WTC11 (cell line): ENCODE measurements around the gene TECR. TPM values are rescaled to one million over a fixed set of nuclear protein-coding genes. Genes with fewer than 3 reads are reported as not detected.

ENCODE experiments used
- AR ChIP-seq: fragments of 250-450 bp; sonication (Bioruptor Pico); IDR thresholded peaks from 2 replicates; pipeline ENCODE4 v1.9.0; 2021; ENCODE audit warnings: mild to moderate bottlenecking
- ATF1 ChIP-seq: sonication (generic); formaldehyde crosslinking; IDR thresholded peaks from 2 replicates; pipeline ENCODE4 v1.8.1; 2023; ENCODE audit warnings: mild to moderate bottlenecking, moderate library complexity, missing genetic modification reagents
- CREM ChIP-seq: sonication (generic); formaldehyde crosslinking; IDR thresholded peaks from 2 replicates; pipeline ENCODE4 v1.8.1; 2022; ENCODE audit warnings: mild to moderate bottlenecking, missing genetic modification reagents, moderate library complexity
- E2F4 ChIP-seq: sonication (generic); formaldehyde crosslinking; IDR thresholded peaks from 2 replicates; pipeline ENCODE4 v1.8.1; 2022; ENCODE audit warnings: low read depth, mild to moderate bottlenecking, moderate library complexity, missing genetic modification reagents, borderline replicate concordance
- EMX1 ChIP-seq: fragments of 250-450 bp; sonication (Bioruptor Pico); IDR thresholded peaks from 2 replicates; pipeline ENCODE4 v1.8.0; 2021; ENCODE audit warnings: mild to moderate bottlenecking
- FOXJ3 ChIP-seq: sonication (generic); formaldehyde crosslinking; IDR thresholded peaks from 2 replicates; pipeline ENCODE4 v1.9.0; 2021; ENCODE audit warnings: missing genetic modification reagents, mild to moderate bottlenecking, borderline replicate concordance
- FOXK1 ChIP-seq: sonication (generic); formaldehyde crosslinking; IDR thresholded peaks from 2 replicates; pipeline ENCODE4 v1.8.0; 2022; ENCODE audit warnings: mild to moderate bottlenecking, moderate library complexity, missing genetic modification reagents
- GRHL2 ChIP-seq: fragments of 250-450 bp; sonication (Bioruptor Pico); IDR thresholded peaks from 2 replicates; pipeline ENCODE4 v1.8.0; 2022; ENCODE audit warnings: mild to moderate bottlenecking, moderate library complexity; ENCODE audit not compliant: insufficient replicate concordance, severe bottlenecking
- HMGA2 ChIP-seq: fragments of 250-450 bp; sonication (Bioruptor Pico); IDR thresholded peaks from 2 replicates; pipeline ENCODE4 v1.4.0; 2021; ENCODE audit warnings: mild to moderate bottlenecking, moderate library complexity
- MAX ChIP-seq: sonication (generic); formaldehyde crosslinking; IDR thresholded peaks from 2 replicates; pipeline ENCODE4 v1.8.0; 2022; ENCODE audit warnings: mild to moderate bottlenecking, missing genetic modification reagents
- MYBL2 ChIP-seq: sonication (generic); formaldehyde crosslinking; IDR thresholded peaks from 2 replicates; pipeline ENCODE4 v1.8.1; 2023; ENCODE audit warnings: mild to moderate bottlenecking, moderate library complexity, missing genetic modification reagents
- NFATC4 ChIP-seq: fragments of 250-450 bp; sonication (Bioruptor Pico); IDR thresholded peaks from 2 replicates; pipeline ENCODE4 v1.9.0; 2021; ENCODE audit warnings: mild to moderate bottlenecking
- NR3C1 ChIP-seq: sonication (generic); formaldehyde crosslinking; conservative IDR thresholded peaks from 2 replicates; pipeline ENCODE4 v1.8.1; 2023; ENCODE audit warnings: low read depth, mild to moderate bottlenecking, missing genetic modification reagents
- PREB ChIP-seq: sonication (generic); formaldehyde crosslinking; IDR thresholded peaks from 2 replicates; pipeline ENCODE4 v1.8.1; 2022; ENCODE audit warnings: mild to moderate bottlenecking, missing genetic modification reagents, moderate library complexity, borderline replicate concordance
- SOX15 ChIP-seq: fragments of 250-450 bp; sonication (Bioruptor Pico); IDR thresholded peaks from 2 replicates; pipeline ENCODE4 v1.9.0; 2021; ENCODE audit warnings: mild to moderate bottlenecking
- SP1 ChIP-seq: sonication (generic); formaldehyde crosslinking; conservative IDR thresholded peaks from 2 replicates; pipeline ENCODE4 v1.8.1; 2022; ENCODE audit warnings: missing genetic modification reagents
- STAT6 ChIP-seq: sonication (generic); formaldehyde crosslinking; conservative IDR thresholded peaks from 2 replicates; pipeline ENCODE4 v1.8.1; 2023; ENCODE audit warnings: mild to moderate bottlenecking, low read depth, missing genetic modification reagents, moderate library complexity
- TEAD1 ChIP-seq: sonication (generic); formaldehyde crosslinking; IDR thresholded peaks from 2 replicates; pipeline ENCODE4 v1.8.0; 2022; ENCODE audit warnings: mild to moderate bottlenecking, missing genetic modification reagents
- TEAD4 ChIP-seq: sonication (generic); formaldehyde crosslinking; IDR thresholded peaks from 2 replicates; pipeline ENCODE4 v1.8.0; 2022; ENCODE audit warnings: mild to moderate bottlenecking, missing genetic modification reagents
- ZBTB43 ChIP-seq: sonication (generic); formaldehyde crosslinking; IDR thresholded peaks from 2 replicates; pipeline ENCODE4 v1.8.1; 2023; ENCODE audit warnings: mild to moderate bottlenecking, missing genetic modification reagents
- ZNF121 ChIP-seq: sonication (generic); formaldehyde crosslinking; IDR thresholded peaks from 2 replicates; pipeline ENCODE4 v1.8.0; 2023; ENCODE audit warnings: missing genetic modification reagents
- ZNF263 ChIP-seq: sonication (generic); formaldehyde crosslinking; IDR thresholded peaks from 2 replicates; pipeline ENCODE4 v1.8.1; 2022; ENCODE audit warnings: low read depth, mild to moderate bottlenecking, moderate library complexity, missing genetic modification reagents
- ZNF281 ChIP-seq: sonication (generic); formaldehyde crosslinking; IDR thresholded peaks from 2 replicates; pipeline ENCODE4 v1.8.0; 2023; ENCODE audit warnings: mild to moderate bottlenecking, missing genetic modification reagents
- ZNF396 ChIP-seq: fragments of 250-450 bp; sonication (Bioruptor Pico); IDR thresholded peaks from 2 replicates; pipeline ENCODE4 v1.8.0; 2021; ENCODE audit warnings: mild to moderate bottlenecking, moderate library complexity, borderline replicate concordance
- ZNF425 ChIP-seq: fragments of 250-450 bp; sonication (Bioruptor Pico); conservative IDR thresholded peaks from 2 replicates; pipeline ENCODE4 v1.9.0; 2021; ENCODE audit warnings: mild to moderate bottlenecking
- total RNA-seq: library from RNA; stranded (reverse); gene quantifications from 3 replicates; pipeline ENCODE4 v1.2.3, GENCODE V29; 2021

The TECR gene
- total RNA-seq, 1 experiment from 2014 or later, result 161 TPM

- TF ChIP-seq MYBL2 (CRISPR knock-in tag) (no peak), TEAD1 (peak; percentile 22; the same call in 1 of the 2 replicates), HMGA2 (CRISPR knock-in tag) (no peak), ZNF121 (CRISPR knock-in tag) (0 out of 2 replicates have a peak, but pooled peaks have one; percentile 26), NR3C1 (no peak), NFATC4 (CRISPR knock-in tag) (no peak), SP1 (peak; percentile 44; the same call in 1 of the 2 replicates), ZBTB43 (no peak), SOX15 (CRISPR knock-in tag) (no peak), FOXJ3 (CRISPR knock-in tag) (no peak), AR (CRISPR knock-in tag) (no peak), STAT6 (CRISPR knock-in tag) (no peak), ZNF425 (no peak), ZNF396 (CRISPR knock-in tag) (no peak), EMX1 (no peak), ATF1 (CRISPR knock-in tag) (no peak), PREB (CRISPR knock-in tag) (no peak), ZNF263 (CRISPR knock-in tag) (no peak), E2F4 (no peak), TEAD4 (no peak), CREM (no peak), ZNF281 (no peak), GRHL2 (CRISPR knock-in tag) (no peak), FOXK1 (CRISPR knock-in tag) (no peak), MAX (CRISPR knock-in tag) (peak; percentile 79)
Observed at GRCh38 chr19:14479975-14480699, 49.3 kb upstream of the TECR start (continued).
